ENCODE measurements around the gene MED13L.

Gene MED13L

GRCh38 chr12:116277467-116278278 is at the start of gene MED13L:
Gene MED13L (minus strand): TSS chr12:116277693. CDS start chr12:116277131, 562 bp downstream.
- DNase-seq (ENCODE audit: low read depth): peak; percentile 28

GRCh38 chr12:116325336-116325664 is 47.8 kb upstream of the MED13L start:
- DNase-seq (ENCODE audit: low read depth): no peak

- no peak for DNase-seq (ENCODE audit: low read depth)
Measured at GRCh38 chr12:116324654-116325335, 47.3 kb upstream of the MED13L start.

DNA sequence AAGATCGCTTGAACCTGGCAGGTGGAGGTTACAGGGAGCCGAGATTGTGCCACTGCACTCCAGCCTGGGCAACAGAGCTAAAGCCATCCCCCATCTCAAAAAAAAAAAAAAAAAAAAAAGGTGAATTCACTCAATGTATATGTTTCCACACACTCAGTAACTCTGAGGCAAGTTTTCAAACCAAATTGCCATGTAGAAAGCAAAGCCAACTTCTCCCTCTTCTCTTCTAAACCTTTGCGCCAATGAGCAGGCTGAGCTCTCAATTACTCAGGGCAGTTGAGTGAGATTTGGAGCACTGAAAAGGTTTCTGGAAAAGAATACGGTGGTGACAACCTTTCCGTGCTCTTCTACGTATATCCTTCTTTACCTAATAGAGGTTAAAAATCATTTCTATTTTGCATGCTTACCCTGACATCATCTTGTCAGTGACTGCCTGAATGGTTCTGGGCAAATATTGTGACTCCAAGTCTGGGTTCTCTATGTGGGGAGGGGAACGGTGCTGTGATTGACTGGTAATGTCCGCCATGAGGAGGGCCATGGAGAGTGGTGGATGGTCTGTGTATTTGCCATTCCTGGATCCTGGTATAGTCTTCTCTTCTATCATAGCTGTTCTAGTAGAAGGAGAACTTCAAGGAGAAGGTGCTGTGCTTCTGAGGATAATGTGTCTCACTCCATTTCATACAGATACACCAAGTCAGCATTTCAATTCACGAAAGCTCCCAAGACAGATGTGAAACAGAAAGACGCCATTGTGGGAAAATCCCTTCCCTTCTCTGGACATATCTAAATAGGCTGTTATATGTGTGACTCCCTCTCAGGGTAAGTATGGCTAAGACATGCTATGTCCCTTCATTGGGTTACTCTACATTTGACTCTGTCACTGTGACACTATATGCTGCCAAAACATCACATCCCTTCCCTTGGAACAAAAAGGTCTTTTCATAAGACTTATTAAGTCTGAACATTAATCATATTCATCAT is 46.2 kb upstream of the MED13L start:
- no peak for DNase-seq (ENCODE audit: low read depth)

GRCh38 chr12:116321913-116322312 is 44.4 kb upstream of the MED13L start:
- no peak for DNase-seq (ENCODE audit: low read depth)

GRCh38 chr12:116320791-116321217 is 43.3 kb upstream of the MED13L start:
- DNase-seq (ENCODE audit: low read depth): no peak

GRCh38 chr12:116319898-116320621 is 42.6 kb upstream of the MED13L start:
- DNase-seq (ENCODE audit: low read depth): peak; percentile 93

DNA sequence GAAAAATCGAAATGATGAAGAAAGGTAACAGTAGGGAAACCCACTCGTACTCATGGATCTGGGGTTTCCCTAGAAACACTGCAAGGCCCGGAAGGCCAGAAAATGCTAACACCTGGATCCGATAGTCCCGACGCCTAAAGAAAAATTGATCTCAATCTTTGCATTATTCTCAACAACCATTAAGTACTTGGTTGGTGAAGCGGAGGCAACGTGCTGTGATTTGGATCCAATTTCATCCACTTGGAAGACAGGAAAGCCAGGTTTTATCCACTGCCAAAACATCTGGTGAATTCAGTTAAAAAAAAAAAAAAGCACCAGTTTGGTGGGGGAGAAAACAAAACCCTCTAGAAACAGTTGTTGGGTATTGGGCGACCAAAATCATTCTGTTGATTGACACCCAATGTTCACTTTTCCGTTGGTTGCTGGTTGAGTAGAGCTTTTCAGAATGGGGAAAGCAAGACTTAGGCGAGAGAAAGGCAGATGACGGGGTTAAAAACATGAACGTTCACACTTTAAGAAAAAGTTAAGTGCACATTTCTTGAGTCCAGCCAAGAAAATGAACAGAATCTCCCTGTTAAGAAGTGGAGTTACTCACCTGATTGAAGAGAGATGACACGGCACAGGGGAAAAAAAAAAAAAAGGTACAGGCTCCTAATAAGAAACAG is 41.9 kb upstream of the MED13L start:
- DNase-seq (ENCODE audit: low read depth): no peak

GRCh38 chr12:116318576-116319232 is 41.2 kb upstream of the MED13L start:
- no peak for DNase-seq (ENCODE audit: low read depth)

DNA sequence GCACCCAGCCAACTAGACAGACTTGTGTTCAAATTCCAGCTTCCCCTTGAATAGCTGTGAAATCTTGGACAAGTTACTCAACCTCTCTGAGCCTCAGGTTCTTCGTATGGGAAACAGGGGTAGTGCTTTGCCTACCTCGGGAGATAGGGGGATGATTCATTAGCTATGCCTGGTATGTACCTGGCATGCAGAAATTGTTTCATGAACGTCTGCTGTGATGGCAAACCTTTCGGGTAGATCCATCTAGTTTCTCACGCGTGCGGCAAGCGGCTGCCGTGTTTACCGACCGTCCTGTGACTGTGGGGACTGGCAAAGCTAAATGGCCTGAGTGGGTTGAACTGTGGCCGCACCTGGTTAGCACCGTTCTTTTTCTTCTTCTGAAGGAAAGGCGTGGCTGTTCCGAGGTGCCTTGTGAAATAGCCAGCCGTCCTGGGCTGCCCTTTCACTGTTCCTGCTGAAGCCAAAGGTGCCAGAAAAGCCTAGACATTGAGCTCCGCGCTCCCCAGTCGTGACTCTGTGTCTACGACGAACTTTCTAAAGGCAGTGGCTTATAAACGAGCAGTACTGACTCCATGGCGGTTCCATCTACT is 40.6 kb upstream of the MED13L start:
- DNase-seq (ENCODE audit: low read depth): no peak

DNA sequence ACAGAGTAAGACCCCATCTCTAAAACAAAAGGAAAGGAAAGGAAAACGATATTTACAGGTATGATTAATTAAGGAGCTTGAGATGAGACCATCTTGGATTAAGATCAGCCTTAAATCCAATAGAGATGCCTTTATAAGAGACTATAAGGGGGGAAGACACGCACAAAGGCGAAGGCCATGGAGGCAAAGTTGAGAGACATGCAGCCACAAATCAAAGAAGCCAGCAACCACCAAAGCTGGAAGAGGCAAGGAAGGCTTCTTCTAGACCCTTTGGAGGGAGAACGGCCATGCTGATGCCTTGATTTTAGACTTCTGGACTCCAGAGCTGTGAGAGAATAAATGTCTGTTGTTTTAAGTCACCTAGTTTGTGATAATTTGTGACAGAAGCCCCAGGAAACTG is 39.6 kb upstream of the MED13L start:
- DNase-seq (ENCODE audit: low read depth): no peak

GRCh38 chr12:116314477-116314876 is 37.0 kb upstream of the MED13L start:
- no peak for DNase-seq (ENCODE audit: low read depth)

DNA sequence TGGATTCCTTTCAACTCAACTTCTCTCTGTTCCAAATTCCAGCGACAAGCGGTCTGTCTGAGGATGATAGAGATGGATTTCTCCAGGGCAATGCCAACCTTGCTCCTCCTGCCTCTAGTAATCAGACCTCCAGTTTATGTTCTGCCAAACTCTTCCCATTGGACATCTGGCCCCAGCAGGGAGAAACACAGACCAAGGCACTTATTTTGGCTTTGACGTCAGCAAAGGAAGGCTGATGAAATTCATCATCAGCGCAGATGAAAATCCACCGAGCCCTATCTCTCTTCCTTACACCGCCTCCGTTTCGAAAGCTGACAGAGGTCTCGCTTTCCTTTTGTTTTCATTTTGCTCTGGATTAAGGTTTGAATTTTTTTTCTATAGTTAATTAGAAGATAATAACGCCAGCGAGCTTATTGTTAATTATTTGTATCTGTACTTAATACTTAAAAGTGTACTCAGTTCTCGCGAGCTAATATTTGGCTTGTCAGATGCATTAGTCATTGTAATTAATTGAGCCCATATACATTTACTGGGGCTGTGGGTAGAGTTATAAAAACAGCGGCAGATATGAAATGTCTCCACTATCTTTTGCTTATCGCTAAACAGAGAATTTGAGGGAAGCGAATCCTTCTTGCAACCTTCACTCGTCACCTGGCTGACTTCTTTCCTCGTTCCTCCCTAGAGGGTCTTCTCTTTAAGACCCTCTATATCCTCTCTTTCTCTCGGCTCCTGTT is 35.9 kb upstream of the MED13L start:
- no peak for DNase-seq (ENCODE audit: low read depth)

GRCh38 chr12:116310082-116310481 is 32.6 kb upstream of the MED13L start:
- no peak for DNase-seq (ENCODE audit: low read depth)

GRCh38 chr12:116309343-116309742 is 31.9 kb upstream of the MED13L start:
- no peak for DNase-seq (ENCODE audit: low read depth)

GRCh38 chr12:116308647-116309046 is 31.2 kb upstream of the MED13L start:
- no peak for DNase-seq (ENCODE audit: low read depth)

- DNase-seq (ENCODE audit: low read depth): no peak
Measured at GRCh38 chr12:116306968-116307367, 29.5 kb upstream of the MED13L start.

DNA sequence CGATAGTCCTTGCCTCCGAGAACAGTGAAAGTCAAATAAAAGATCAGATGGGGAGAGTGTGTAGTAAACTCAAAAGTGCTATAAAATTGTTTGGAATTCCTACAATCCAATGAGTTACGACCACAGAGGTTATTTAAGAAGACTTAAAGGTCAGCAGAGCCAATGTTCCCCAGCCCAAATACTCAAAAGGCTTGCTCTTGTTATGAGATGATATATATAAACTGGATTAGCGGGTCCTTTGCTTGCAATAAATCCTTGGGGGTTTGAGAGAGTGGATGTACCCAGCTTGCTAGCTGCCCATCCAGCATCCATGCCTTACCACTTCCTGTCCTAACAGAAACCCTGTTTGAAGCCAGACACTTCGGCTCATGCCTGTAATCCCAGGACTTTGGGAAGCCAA is 29.0 kb upstream of the MED13L start:
- no peak for DNase-seq (ENCODE audit: low read depth)

GRCh38 chr12:116304621-116305020 is 27.1 kb upstream of the MED13L start:
- no peak for DNase-seq (ENCODE audit: low read depth)

DNA sequence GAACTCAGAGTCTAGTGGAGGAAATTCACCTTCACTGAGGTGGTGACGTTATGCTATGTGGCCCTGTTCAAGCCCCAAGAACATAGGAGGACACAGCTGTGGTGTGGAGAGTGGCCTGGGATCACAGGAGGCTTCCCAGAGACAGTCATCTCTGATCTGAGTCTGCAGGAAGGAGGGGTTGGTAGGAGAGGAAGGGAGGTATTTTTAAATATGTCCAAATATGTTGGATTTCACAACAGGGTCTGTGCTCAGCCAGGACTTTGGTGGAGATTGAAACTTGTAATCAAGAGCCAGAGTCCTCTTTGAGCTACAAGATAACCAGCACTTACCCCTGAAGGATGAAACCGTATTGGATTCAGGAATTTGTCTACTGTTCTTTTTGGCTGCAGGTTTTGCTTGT is 26.4 kb upstream of the MED13L start:
- DNase-seq (ENCODE audit: low read depth): peak; percentile 15
